GM21786 (cell line): ENCODE results near the gene PREX1.
"Not testable (repeated sequence)": the region's sequence is repeated elsewhere in the genome, so short reads cannot be mapped to it uniquely, and the experiment has no call there.

ENCODE experiments used
- ATAC-seq: cut with Tn5 transposase; IDR thresholded peaks from one replicate; pipeline ENCODE4 v1.9.1; 2021; ENCODE audit not compliant: unreplicated experiment

The PREX1 gene

GRCh38 chr20:48846516-48847492 lies 19.0 kb upstream of the PREX1 start:
- ATAC-seq, result peak; percentile 95

GRCh38 chr20:48845721-48846306 lies 18.0 kb upstream of the PREX1 start:
- ATAC-seq, result no peak

GRCh38 chr20:48844996-48845395 lies 17.2 kb upstream of the PREX1 start:
- no peak for ATAC-seq

GRCh38 chr20:48843896-48844295 lies 16.1 kb upstream of the PREX1 start:
- not testable (repeated sequence) for ATAC-seq

GRCh38 chr20:48843057-48843806 lies 15.4 kb upstream of the PREX1 start:
- no peak for ATAC-seq

GRCh38 chr20:48841875-48842529 lies 14.2 kb upstream of the PREX1 start:
- no peak for ATAC-seq

- no peak for ATAC-seq
Measured at GRCh38 chr20:48841196-48841874, 13.5 kb upstream of the PREX1 start.

GRCh38 chr20:48839154-48839917 lies 11.5 kb upstream of the PREX1 start:
- ATAC-seq, result no peak

GRCh38 chr20:48837014-48837413 lies 9.2 kb upstream of the PREX1 start:
- ATAC-seq, result no peak

GRCh38 chr20:48835390-48835789 lies 7.6 kb upstream of the PREX1 start:
- no peak for ATAC-seq

- no peak for ATAC-seq
Measured at GRCh38 chr20:48834278-48834677, 6.5 kb upstream of the PREX1 start.

GRCh38 chr20:48832405-48832730 lies 4.6 kb upstream of the PREX1 start:
- no peak for ATAC-seq

- ATAC-seq, result no peak
Measured at GRCh38 chr20:48831718-48832404, 4.1 kb upstream of the PREX1 start.

- ATAC-seq, result no peak
Measured at GRCh38 chr20:48830826-48831318, 3.1 kb upstream of the PREX1 start.

- no peak for ATAC-seq
Measured at GRCh38 chr20:48829940-48830339, 2.1 kb upstream of the PREX1 start.

- ATAC-seq, result no peak
Measured at GRCh38 chr20:48828734-48829460, 1.1 kb upstream of the PREX1 start.

GRCh38 chr20:48826883-48827771 lies 672 bp downstream of the PREX1 start:
- ATAC-seq, result no peak
